B cell (primary cell): ENCODE results near the gene SLC25A31. TPM values are rescaled to one million over a fixed set of nuclear protein-coding genes. Genes with fewer than 3 reads are reported as not detected.

Source experiments
- ATAC-seq: fragments of 200-7000 bp; cut with Tn5 transposase; one replicate; pipeline ENCODE4 v1.10.0; 2021; ENCODE audit warnings: low read depth, mild to moderate bottlenecking, moderate number of reproducible peaks, moderate library complexity
- CTCF ChIA-PET: fragments of 350-600 bp; sonication (Branson Sonifier 250); formaldehyde crosslinking; loops from one replicate; lab custom pipeline; 2021; ENCODE audit warnings: antibody characterized with exemption, inconsistent platforms; lab: Charles Lee
- POLR2A ChIA-PET: fragments of 350-600 bp; sonication (Branson Sonifier 250); formaldehyde crosslinking; loops from one replicate; lab custom pipeline; 2021; ENCODE audit warnings: antibody characterized with exemption; lab: Charles Lee
- DNase-seq: peaks from one replicate; pipeline ENCODE4 v3.0.0; 2013
- H2AFZ ChIP-seq: 2 replicates; pipeline ENCODE4 v1.6.1; 2012; ENCODE audit warnings: mild to moderate bottlenecking, low read depth, low read length; ENCODE audit not compliant: insufficient read depth, poor library complexity, severe bottlenecking
- H3K27ac ChIP-seq, 2 donors: 1 replicate in 1 of 2; 2 replicates in 1 of 2; pipeline ENCODE4 v1.5.1; 2012 to 2013; ENCODE audit warnings: low read length in 2 of 2, mild to moderate bottlenecking in 2 of 2, moderate library complexity in 1 of 2
- H3K27me3 ChIP-seq, 4 experiments: fragments of 200-600 bp in 1 of 4; sonication (generic) in 1 of 4; replicated peaks in 1 of 4; 1 replicate in 2 of 4; 2 replicates in 2 of 4; pipeline versions ENCODE4 v1.6.1 to v1.7.0; 2013 to 2016; ENCODE audit warnings: low read length in 3 of 4, mild to moderate bottlenecking in 2 of 4, mixed read lengths in 1 of 4, moderate library complexity in 1 of 4; ENCODE audit not compliant: insufficient read depth in 4 of 4, control insufficient read depth in 3 of 4; ENCODE audit errors: control extremely low read depth in 1 of 4
- H3K36me3 ChIP-seq, 2 experiments: replicated peaks in 1 of 2; 1 replicate in 1 of 2; 2 replicates in 1 of 2; pipeline versions ENCODE4 v1.6.1 to v1.7.1; 2013; ENCODE audit warnings: low read length in 1 of 2; ENCODE audit not compliant: insufficient read depth in 2 of 2, control insufficient read depth in 1 of 2; ENCODE audit errors: control extremely low read depth in 1 of 2, extremely low read depth in 1 of 2
- H3K4me1 ChIP-seq, 2 donors: fragments of 200-600 bp in 1 of 2; sonication (generic) in 1 of 2; 1 replicate in 1 of 2; 2 replicates in 1 of 2; pipeline versions ENCODE4 v1.5.1 to v1.6.1; 2013 to 2017; ENCODE audit warnings: low read length in 2 of 2; ENCODE audit not compliant: control insufficient read depth in 2 of 2, insufficient read depth in 2 of 2
- H3K4me2 ChIP-seq: replicated peaks from 2 replicates; pipeline ENCODE3; 2012; ENCODE audit warnings: mild to moderate bottlenecking, low read depth, low read length; ENCODE audit not compliant: poor library complexity, severe bottlenecking
- H3K4me3 ChIP-seq, 5 experiments: fragments of 200-600 bp in 1 of 5; sonication (generic) in 1 of 5; 1 replicate in 3 of 5; 2 replicates in 2 of 5; pipeline versions ENCODE4 v1.5.1 to v1.7.0; 2011 to 2016; ENCODE audit warnings: low read length in 4 of 5, mild to moderate bottlenecking in 4 of 5, low read depth in 2 of 5, control low read depth in 1 of 5, moderate library complexity in 1 of 5; ENCODE audit not compliant: insufficient read depth in 1 of 5; ENCODE audit errors: control extremely low read depth in 1 of 5, extremely low read depth in 1 of 5
- H3K79me2 ChIP-seq: fragments of 200-600 bp; sonication (generic); one replicate; pipeline ENCODE4 v1.6.0; 2016; ENCODE audit warnings: low read length; ENCODE audit not compliant: control insufficient read depth, insufficient read depth
- H3K9ac ChIP-seq: fragments of 200-600 bp; sonication (generic); 2 replicates; pipeline ENCODE4 v1.6.1; 2017; ENCODE audit warnings: mild to moderate bottlenecking, low read length, moderate library complexity
- H3K9me3 ChIP-seq, 3 donors: one replicate each; pipeline versions ENCODE4 v1.6.1 to v1.7.1; 2013; ENCODE audit warnings: low read length in 2 of 3; ENCODE audit not compliant: control insufficient read depth in 2 of 3, insufficient read depth in 1 of 3; ENCODE audit errors: control extremely low read depth in 1 of 3
- H4K20me1 ChIP-seq: 2 replicates; pipeline ENCODE4 v1.6.0; 2012; ENCODE audit warnings: mild to moderate bottlenecking, low read length; ENCODE audit not compliant: insufficient read depth, control insufficient read depth, poor library complexity, severe bottlenecking
- H3K27ac Mint-ChIP-seq: one replicate; pipeline ENCODE4 v1.8.0; 2021; ENCODE audit warnings: mixed read lengths
- H3K27me3 Mint-ChIP-seq: one replicate; pipeline ENCODE4 v1.8.0; 2021; ENCODE audit warnings: mixed read lengths
- H3K4me1 Mint-ChIP-seq: one replicate; pipeline ENCODE4 v1.8.0; 2021; ENCODE audit warnings: mixed read lengths
- H3K4me3 Mint-ChIP-seq: one replicate; pipeline ENCODE4 v1.8.0; 2021; ENCODE audit warnings: mixed read lengths
- H3K9me3 Mint-ChIP-seq: one replicate; pipeline ENCODE4 v1.8.0; 2022; ENCODE audit warnings: mixed read lengths; ENCODE audit not compliant: insufficient read depth
- EZH2 ChIP-seq: IDR thresholded peaks from 2 replicates; pipeline ENCODE4 v1.6.1; 2012; ENCODE audit warnings: borderline replicate concordance, low read depth, mild to moderate bottlenecking, moderate library complexity, low read length; ENCODE audit not compliant: insufficient read depth, poor library complexity, severe bottlenecking
- WGBS: methylation state at CpG from one replicate; pipeline ENCODE4 v1.1.5; 2013; ENCODE audit warnings: missing lambda C conversion rate; ENCODE audit not compliant: insufficient coverage; 5-methylcytosine and 5-hydroxymethylcytosine counted together
- intact Hi-C: fragments of 100-400 bp; cut with micrococcal nuclease; formaldehyde crosslinking; loops from one replicate; pipeline ENCODE4 v1.10.0; 2022
- polyA plus RNA-seq: library from polyadenylated mRNA; depleted of rRNA; stranded (reverse); fragments of >200 nt; gene quantifications from 2 replicates; pipeline ENCODE4 v1.2.3, GENCODE V29; 2012
- total RNA-seq, 2 donors: library from RNA; stranded (reverse); fragments of 120-200 nt in 1 of 2; gene quantifications; 1 replicate in 1 of 2; 2 replicates in 1 of 2; pipeline versions ENCODE4 v1.2.3 to v1.2.4, GENCODE V29; 2013 to 2022
- TF ChIP-seq, protein P1 (sequence below): fragments of 200-600 bp; IDR thresholded peaks from one replicate; pipeline ENCODE4 v1.8.0; 2022; ENCODE audit warnings: antibody characterized with exemption, mild to moderate bottlenecking

SLC25A31 gene
- total and polyA plus RNA-seq, 2 donors (not counting 1 experiment from before 2014, with no cell fraction given), result not detected

DNA sequence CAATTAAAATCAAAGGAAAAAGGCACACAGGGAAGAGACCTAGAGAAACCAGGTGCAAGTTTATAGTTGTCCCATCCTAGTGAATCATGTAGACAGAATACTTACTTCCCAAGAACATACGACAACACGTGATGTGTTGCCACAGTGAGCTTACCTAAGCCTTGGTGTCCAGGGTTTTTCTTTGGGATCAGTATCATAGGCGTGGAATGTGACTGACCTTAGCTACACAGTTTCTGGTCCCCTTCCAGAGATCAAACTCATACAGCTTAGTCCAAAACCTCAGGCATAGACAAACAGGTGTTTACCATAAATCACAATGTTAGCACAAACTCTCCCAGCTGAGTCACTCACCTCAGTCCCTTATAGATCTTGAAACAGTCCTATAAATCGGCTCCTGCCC is 17.7 kb downstream of the SLC25A31 start:
- H3K9me3 ChIP-seq, result peaks cover 2 to 10% (median 10%) of the 10 kb centered on the region in 3 donors
- Mint-ChIP-seq H3K27ac (no peak overlapping the region), H3K4me3 (no peak overlapping the region), H3K27me3 (peaks cover 12% of the 10 kb centered on the region), H3K4me1 (no peaks in the 10 kb centered on the region), H3K9me3 (no peaks in the 10 kb centered on the region)
- no peak overlapping the region for H3K4me2 ChIP-seq
- H3K9ac ChIP-seq, result no peak overlapping the region
- no peaks in the 10 kb centered on the region for H3K36me3 ChIP-seq
- no peak overlapping the region for H2AFZ ChIP-seq
- TF ChIP-seq EZH2, result no peak
- TF ChIP-seq, protein P1, sequence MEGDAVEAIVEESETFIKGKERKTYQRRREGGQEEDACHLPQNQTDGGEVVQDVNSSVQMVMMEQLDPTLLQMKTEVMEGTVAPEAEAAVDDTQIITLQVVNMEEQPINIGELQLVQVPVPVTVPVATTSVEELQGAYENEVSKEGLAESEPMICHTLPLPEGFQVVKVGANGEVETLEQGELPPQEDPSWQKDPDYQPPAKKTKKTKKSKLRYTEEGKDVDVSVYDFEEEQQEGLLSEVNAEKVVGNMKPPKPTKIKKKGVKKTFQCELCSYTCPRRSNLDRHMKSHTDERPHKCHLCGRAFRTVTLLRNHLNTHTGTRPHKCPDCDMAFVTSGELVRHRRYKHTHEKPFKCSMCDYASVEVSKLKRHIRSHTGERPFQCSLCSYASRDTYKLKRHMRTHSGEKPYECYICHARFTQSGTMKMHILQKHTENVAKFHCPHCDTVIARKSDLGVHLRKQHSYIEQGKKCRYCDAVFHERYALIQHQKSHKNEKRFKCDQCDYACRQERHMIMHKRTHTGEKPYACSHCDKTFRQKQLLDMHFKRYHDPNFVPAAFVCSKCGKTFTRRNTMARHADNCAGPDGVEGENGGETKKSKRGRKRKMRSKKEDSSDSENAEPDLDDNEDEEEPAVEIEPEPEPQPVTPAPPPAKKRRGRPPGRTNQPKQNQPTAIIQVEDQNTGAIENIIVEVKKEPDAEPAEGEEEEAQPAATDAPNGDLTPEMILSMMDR, result no peak
- POLR2A ChIA-PET, result no interaction called here
- CTCF ChIA-PET, result no interaction called here
- no peaks in the 10 kb centered on the region for H3K4me1 ChIP-seq
- H4K20me1 ChIP-seq, result no peaks in the 10 kb centered on the region
- no peak overlapping the region for H3K27ac ChIP-seq
- ATAC-seq, result no peak
- H3K4me3 ChIP-seq, result no peak overlapping the region
- intact Hi-C loops, result no loop called here
- no peak for DNase-seq
- no peaks in the 10 kb centered on the region for H3K27me3 ChIP-seq
- WGBS, result 96% methylated on average over 4 of the region's 4 CpGs
- H3K79me2 ChIP-seq, result no peaks in the 10 kb centered on the region

DNA sequence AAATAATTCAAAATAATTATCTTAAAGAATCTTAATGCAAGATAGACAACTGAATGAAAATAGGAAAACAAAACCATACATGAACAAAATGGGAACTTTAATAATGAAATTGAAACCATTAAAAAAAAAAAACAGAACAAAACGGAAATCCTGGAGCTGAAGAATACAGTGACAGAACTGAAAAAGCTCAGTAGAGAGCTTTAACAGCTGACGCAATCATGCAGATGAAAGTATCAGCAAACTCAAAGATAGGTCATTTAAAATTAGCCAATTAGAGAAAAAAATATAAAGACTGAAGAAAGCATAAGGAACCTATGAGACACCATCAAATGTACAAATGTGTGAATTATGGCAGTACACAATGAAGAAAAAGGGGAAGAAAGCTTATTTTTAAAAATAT is 18.8 kb downstream of the SLC25A31 start:
- ChIA-PET CTCF (no interaction called here), POLR2A (no interaction called here)
- no peak overlapping the region for H3K4me3 Mint-ChIP-seq
- intact Hi-C loops, result no loop called here
- TF ChIP-seq EZH2, result no peak
- TF ChIP-seq, protein P1, result no peak
- no peaks in the 10 kb centered on the region for H3K4me1 Mint-ChIP-seq
- ATAC-seq (no peak), DNase-seq (no peak)
- Histone ChIP-seq H3K9ac (no peak overlapping the region), H2AFZ (no peak overlapping the region), H4K20me1 (no peaks in the 10 kb centered on the region), H3K27me3 (no peaks in the 10 kb centered on the region), H3K4me3 (no peak overlapping the region), H3K9me3 (peaks cover 2 to 10% (median 10%) of the 10 kb centered on the region in 3 donors), H3K4me2 (no peak overlapping the region), H3K79me2 (no peaks in the 10 kb centered on the region), H3K4me1 (no peaks in the 10 kb centered on the region), H3K36me3 (no peaks in the 10 kb centered on the region), H3K27ac (no peak overlapping the region)
- WGBS, result 100% methylated on average over 1 of the region's 2 CpGs
- peaks cover 12% of the 10 kb centered on the region for H3K27me3 Mint-ChIP-seq
- no peaks in the 10 kb centered on the region for H3K9me3 Mint-ChIP-seq
- no peak overlapping the region for H3K27ac Mint-ChIP-seq
